Measurements from ENCODE around the gene PIK3R2.

GRCh38 chr19:18211683-18212082 is 58.7 kb downstream of the PIK3R2 start:
- no peak for TF ChIP-seq CTCF (IDR thresholded peaks at IDR 0.05)
- no peak for TF ChIP-seq EP300 (IDR thresholded peaks at IDR 0.05)
- TF ChIP-seq POLR2A (IDR thresholded peaks at IDR 0.05), result no peak
